Tibial nerve (tissue), 4 donors: ENCODE results near the gene EMILIN2.

Source experiments
- EP300 ChIP-seq, 2 donors: sonication (generic); formaldehyde crosslinking; IDR thresholded peaks; one replicate each; pipeline ENCODE4 v1.6.1; 2017; ENCODE audit warnings: antibody characterized with exemption in 2 of 2, mild to moderate bottlenecking in 1 of 2
- POLR2A ChIP-seq, 2 donors: fragments of 450-650 bp; IDR thresholded peaks; one replicate each; pipeline ENCODE4 v1.6.1; 2017; ENCODE audit warnings: antibody characterized with exemption in 2 of 2, mild to moderate bottlenecking in 2 of 2, moderate library complexity in 2 of 2
- TF ChIP-seq, protein P1 (sequence below), 5 experiments: fragments of 200-600 bp in 3 of 5; fragments of 450-650 bp in 2 of 5; sonication (generic) in 3 of 5; IDR thresholded peaks; one replicate each; pipeline ENCODE4 v1.5.1; 2016 to 2019; ENCODE audit warnings: antibody characterized with exemption in 5 of 5, mild to moderate bottlenecking in 3 of 5, moderate library complexity in 2 of 5

DNA sequence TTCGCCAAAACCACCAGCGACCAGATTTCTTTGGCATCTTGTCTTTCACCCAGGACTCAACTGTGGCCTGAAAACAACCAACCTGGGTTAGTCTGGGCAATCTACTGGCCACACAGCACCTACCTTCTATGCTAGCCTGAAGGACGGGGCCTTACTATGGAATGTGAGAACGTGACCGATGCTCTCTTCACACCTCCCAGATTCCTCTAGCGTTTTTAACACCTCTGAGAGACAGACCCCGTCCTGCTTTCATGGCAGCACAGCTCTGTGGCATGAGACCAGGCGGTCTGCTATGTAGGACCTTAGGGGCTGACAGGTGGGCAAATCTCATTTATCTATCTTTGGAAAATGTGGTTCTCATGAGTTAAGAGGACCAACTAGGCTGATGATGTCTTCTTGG is 80.9 kb downstream of the EMILIN2 start:
- TF ChIP-seq, protein P1, sequence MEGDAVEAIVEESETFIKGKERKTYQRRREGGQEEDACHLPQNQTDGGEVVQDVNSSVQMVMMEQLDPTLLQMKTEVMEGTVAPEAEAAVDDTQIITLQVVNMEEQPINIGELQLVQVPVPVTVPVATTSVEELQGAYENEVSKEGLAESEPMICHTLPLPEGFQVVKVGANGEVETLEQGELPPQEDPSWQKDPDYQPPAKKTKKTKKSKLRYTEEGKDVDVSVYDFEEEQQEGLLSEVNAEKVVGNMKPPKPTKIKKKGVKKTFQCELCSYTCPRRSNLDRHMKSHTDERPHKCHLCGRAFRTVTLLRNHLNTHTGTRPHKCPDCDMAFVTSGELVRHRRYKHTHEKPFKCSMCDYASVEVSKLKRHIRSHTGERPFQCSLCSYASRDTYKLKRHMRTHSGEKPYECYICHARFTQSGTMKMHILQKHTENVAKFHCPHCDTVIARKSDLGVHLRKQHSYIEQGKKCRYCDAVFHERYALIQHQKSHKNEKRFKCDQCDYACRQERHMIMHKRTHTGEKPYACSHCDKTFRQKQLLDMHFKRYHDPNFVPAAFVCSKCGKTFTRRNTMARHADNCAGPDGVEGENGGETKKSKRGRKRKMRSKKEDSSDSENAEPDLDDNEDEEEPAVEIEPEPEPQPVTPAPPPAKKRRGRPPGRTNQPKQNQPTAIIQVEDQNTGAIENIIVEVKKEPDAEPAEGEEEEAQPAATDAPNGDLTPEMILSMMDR (IDR thresholded peaks at IDR 0.05), result no peak
- TF ChIP-seq POLR2A (IDR thresholded peaks at IDR 0.05) (no peak), EP300 (IDR thresholded peaks at IDR 0.05) (no peak)
